Mesothelial cell of epicardium (in vitro differentiated cells): ENCODE measurements around the gene KATNAL1. TPM values are rescaled to one million over a fixed set of nuclear protein-coding genes. Genes with fewer than 3 reads are reported as not detected.

ENCODE experiments used
- DNase-seq, 2 experiments: peaks; one replicate each; pipeline ENCODE4 v3.0.0; 2021; ENCODE audit warnings: low spot score in 2 of 2; ENCODE audit not compliant: unreplicated experiment in 2 of 2
- H3K27ac Mint-ChIP-seq: 2 replicates; pipeline ENCODE4 v1.8.0; 2021; ENCODE audit warnings: mixed read lengths
- H3K27me3 Mint-ChIP-seq: 2 replicates; pipeline ENCODE4 v1.8.0; 2021; ENCODE audit warnings: low read depth, mixed read lengths
- H3K36me3 Mint-ChIP-seq: 2 replicates; pipeline ENCODE4 v1.8.0; 2021; ENCODE audit warnings: mixed read lengths
- H3K4me1 Mint-ChIP-seq: 2 replicates; pipeline ENCODE4 v1.8.0; 2021; ENCODE audit warnings: mixed read lengths
- H3K4me3 Mint-ChIP-seq: 2 replicates; pipeline ENCODE4 v1.8.0; 2021; ENCODE audit warnings: mild to moderate bottlenecking, moderate library complexity, mixed read lengths
- H3K9me3 Mint-ChIP-seq: 2 replicates; pipeline ENCODE4 v1.8.0; 2021; ENCODE audit warnings: mixed read lengths
- total RNA-seq: library from RNA; stranded (reverse); gene quantifications from 3 replicates; pipeline ENCODE4 v1.2.1, GENCODE V29; 2021
- TF ChIP-seq, protein P1 (sequence below): fragments of 200-600 bp; sonication (generic); IDR thresholded peaks from one replicate; pipeline ENCODE4 v1.5.0; 2021; ENCODE audit warnings: antibody characterized with exemption; ENCODE audit not compliant: unreplicated experiment

The KATNAL1 gene
- total RNA-seq, 1 donor from 2014 or later: 26.8 TPM

DNA sequence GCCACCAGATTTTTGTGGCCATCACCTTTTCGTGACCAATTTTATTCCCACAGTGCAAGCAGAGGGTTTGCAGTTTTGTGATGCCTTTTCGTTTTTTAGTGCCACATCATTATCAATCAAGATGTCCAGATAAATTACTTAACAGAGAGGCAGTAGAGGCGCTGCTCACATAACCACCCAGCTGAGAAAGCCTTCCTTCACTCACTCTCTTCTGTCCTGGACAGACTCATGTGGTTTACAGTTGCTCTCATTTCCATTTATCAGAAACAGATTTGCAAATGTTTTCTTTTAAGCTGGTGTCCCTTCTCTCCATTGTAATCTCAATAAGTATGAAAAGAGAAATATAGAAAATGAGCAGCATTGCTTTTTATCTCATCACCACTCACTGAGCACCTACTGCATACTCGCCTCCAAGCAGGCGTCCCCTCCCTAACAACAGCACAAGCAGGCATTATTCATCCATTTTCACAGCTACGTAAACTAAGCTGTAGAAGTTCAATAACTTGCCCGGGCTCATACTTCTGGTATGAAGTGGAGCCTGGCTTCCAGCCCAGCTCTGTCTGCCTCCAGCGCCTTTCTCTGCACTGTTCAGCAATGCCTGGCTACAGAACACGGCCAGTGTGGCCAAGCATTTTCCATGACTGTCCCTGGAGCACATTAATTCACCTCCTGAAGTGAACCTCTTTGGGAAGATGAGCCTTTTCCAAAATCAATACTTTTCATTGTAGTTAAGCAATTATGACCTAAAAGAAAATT lies 34.6 kb upstream of the KATNAL1 start:
- Mint-ChIP-seq H3K27ac (peak overlapping the region; percentile 85), H3K36me3 (no peaks in the 10 kb centered on the region), H3K4me3 (peak overlapping the region; percentile 3), H3K27me3 (no peaks in the 10 kb centered on the region), H3K9me3 (no peaks in the 10 kb centered on the region), H3K4me1 (peaks cover 59% of the 10 kb centered on the region)
- peak; percentile 31 to 66 for DNase-seq
- TF ChIP-seq, protein P1, sequence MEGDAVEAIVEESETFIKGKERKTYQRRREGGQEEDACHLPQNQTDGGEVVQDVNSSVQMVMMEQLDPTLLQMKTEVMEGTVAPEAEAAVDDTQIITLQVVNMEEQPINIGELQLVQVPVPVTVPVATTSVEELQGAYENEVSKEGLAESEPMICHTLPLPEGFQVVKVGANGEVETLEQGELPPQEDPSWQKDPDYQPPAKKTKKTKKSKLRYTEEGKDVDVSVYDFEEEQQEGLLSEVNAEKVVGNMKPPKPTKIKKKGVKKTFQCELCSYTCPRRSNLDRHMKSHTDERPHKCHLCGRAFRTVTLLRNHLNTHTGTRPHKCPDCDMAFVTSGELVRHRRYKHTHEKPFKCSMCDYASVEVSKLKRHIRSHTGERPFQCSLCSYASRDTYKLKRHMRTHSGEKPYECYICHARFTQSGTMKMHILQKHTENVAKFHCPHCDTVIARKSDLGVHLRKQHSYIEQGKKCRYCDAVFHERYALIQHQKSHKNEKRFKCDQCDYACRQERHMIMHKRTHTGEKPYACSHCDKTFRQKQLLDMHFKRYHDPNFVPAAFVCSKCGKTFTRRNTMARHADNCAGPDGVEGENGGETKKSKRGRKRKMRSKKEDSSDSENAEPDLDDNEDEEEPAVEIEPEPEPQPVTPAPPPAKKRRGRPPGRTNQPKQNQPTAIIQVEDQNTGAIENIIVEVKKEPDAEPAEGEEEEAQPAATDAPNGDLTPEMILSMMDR: no peak

DNA sequence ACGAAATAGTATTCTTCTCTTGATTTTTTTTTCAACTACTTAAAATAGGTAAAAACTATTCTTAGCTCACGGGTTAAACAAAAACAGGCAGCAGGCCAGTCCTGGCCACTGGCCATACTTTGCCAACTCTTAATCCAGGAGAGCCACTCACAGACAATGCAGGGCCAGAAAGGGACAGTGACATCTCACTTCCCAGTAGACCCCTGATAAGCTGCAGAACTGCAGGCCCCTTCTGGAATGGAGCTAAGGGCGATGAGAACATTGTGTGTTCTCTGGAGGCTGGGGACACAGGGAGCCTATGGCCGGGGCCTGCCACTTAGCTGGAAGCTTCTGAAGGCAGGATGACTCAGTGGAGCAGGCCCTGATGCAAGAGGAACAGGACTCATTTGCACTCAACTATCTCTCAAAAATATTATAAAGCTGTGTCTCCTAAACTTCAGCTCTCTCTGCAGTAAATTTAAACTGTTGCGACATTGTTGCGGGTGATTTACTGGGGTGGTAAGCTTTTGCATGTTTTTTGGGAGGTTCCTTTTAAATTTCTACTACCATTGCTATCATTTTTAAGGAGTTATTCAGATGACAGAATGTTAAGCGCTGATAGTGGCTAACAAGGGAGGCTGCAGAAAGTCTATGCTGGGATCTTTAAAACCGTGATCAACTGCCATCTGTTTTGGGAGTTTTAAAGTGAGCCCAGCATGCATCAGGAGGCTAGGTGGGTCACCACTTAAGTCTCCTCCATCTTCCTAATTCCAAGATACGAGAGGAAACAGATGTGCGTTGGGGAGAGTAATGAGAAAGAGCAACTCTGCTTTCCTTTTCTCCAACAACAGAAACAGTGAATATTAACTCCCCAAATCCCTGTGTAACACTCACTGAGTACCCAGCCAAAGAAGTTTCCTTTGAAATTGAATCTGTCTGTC lies 33.2 kb upstream of the KATNAL1 start:
- H3K4me3 Mint-ChIP-seq: peak overlapping the region; percentile 10
- H3K27ac Mint-ChIP-seq: peak overlapping the region; percentile 84
- TF ChIP-seq, protein P1: no peak
- H3K9me3 Mint-ChIP-seq: no peaks in the 10 kb centered on the region
- H3K27me3 Mint-ChIP-seq: no peaks in the 10 kb centered on the region
- peaks cover 59% of the 10 kb centered on the region for H3K4me1 Mint-ChIP-seq
- no peak for DNase-seq
- H3K36me3 Mint-ChIP-seq: no peaks in the 10 kb centered on the region

DNA sequence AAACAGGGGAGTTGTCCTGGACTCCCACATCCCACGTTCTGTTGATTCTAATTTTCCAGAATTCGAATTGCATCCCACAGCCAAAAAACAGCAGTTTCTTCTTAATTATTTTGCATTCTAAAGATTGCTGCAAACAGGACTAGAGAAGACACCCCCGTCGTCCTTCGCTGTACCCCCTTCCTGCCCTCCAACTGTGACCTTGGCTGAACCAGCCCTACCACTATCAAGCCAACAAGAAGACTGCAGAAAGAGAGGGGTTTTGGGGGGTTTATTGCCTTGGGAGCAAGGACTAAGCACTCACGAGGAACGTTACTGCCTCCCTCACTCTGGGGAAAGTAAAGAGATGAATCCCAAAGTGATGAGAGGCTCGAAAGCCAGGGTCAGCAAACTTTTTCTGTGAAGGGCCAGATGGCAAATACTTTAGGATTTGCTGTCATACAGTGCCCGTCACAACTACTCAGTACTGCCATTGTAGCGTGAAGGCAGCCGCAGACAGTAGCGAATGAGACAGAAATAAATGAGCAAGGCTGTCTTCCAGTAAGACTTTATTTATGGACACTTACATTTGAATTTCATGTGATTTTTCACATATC lies 32.5 kb upstream of the KATNAL1 start:
- Mint-ChIP-seq H3K4me3 (no peak overlapping the region), H3K27ac (peak overlapping the region; percentile 84), H3K36me3 (no peaks in the 10 kb centered on the region), H3K4me1 (peaks cover 59% of the 10 kb centered on the region), H3K9me3 (no peaks in the 10 kb centered on the region), H3K27me3 (no peaks in the 10 kb centered on the region)
- TF ChIP-seq, protein P1: no peak
- no peak for DNase-seq

DNA sequence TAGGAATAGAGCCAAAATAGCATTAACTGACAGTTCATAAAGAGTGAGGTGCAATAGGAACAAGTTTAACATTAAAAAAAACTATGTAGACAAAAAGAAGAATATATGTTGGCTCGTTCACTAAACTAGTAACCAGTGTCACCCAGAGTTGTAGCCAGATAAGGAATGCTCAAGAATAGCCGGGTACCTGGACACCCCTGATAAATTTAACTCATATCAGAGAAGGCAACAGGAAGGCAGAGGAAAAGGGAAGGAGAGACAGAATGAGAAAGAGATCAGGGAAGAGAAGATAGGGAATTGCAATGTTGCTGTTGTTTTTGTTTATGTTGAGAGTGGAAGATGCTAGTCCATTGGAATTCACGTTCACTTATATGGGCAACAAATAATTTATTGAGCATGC lies 31.6 kb upstream of the KATNAL1 start:
- DNase-seq: no peak
- peaks cover 68% of the 10 kb centered on the region for H3K4me1 Mint-ChIP-seq
- no peaks in the 10 kb centered on the region for H3K36me3 Mint-ChIP-seq
- TF ChIP-seq, protein P1: no peak
- H3K27ac Mint-ChIP-seq: peak overlapping the region; percentile 35
- H3K9me3 Mint-ChIP-seq: no peaks in the 10 kb centered on the region
- no peaks in the 10 kb centered on the region for H3K27me3 Mint-ChIP-seq
- no peak overlapping the region for H3K4me3 Mint-ChIP-seq

DNA sequence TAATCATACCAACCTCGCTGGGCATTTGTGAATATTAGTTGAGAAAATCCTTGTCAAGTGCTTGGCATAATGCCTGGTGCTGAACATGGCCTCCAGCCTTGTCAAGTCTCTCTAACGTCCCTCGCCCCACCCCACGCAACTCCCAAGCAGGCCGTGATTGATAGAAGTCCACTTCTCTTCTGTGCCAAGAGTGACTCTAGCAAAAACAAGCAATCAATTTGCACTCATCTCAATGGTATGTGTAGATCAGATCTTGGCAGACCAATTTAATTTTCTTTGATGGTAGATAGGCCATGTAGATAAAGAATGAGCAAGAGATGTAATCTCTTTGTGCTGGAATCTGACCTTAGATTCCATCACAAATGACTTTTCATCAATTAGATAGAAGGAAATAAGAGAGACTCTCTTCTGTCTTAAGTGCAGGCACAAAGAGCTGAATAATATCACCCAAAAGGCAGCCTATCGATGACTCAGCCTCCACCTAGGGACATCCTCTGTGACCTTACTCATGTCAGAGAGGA lies 31.0 kb upstream of the KATNAL1 start:
- no peaks in the 10 kb centered on the region for H3K36me3 Mint-ChIP-seq
- H3K4me1 Mint-ChIP-seq: peaks cover 72% of the 10 kb centered on the region
- no peaks in the 10 kb centered on the region for H3K27me3 Mint-ChIP-seq
- no peak for DNase-seq
- no peak overlapping the region for H3K4me3 Mint-ChIP-seq
- peak overlapping the region; percentile 35 for H3K27ac Mint-ChIP-seq
- no peaks in the 10 kb centered on the region for H3K9me3 Mint-ChIP-seq
- TF ChIP-seq, protein P1: no peak
